Natural killer cell (primary cell): ENCODE data around the gene INTS1. TPM values are rescaled to one million over a fixed set of nuclear protein-coding genes. Genes with fewer than 3 reads are reported as not detected.

Experiments
- ATAC-seq, 3 donors: fragments of 150-1000 bp in 2 of 3; fragments of 200-7000 bp in 1 of 3; cut with Tn5 transposase; 1 replicate in 1 of 3; 2 replicates in 2 of 3; pipeline ENCODE4 v1.10.0; 2021; ENCODE audit warnings: mild to moderate bottlenecking in 2 of 3, moderate library complexity in 2 of 3
- DNase-seq, 2 donors: peaks; one replicate each; pipeline versions ENCODE4 v3.0.0 to v3.0.0-alpha.2; 2013 to 2021; ENCODE audit warnings: mixed read lengths in 1 of 2
- H3K27ac ChIP-seq: one replicate; pipeline ENCODE4 v1.5.1; 2013; ENCODE audit warnings: mild to moderate bottlenecking, low read length
- H3K27me3 ChIP-seq: one replicate; pipeline ENCODE4 v1.6.1; 2013; ENCODE audit warnings: low read length; ENCODE audit not compliant: control insufficient read depth, insufficient read depth
- H3K36me3 ChIP-seq: one replicate; pipeline ENCODE4 v1.6.1; 2013; ENCODE audit warnings: low read length; ENCODE audit not compliant: control insufficient read depth, insufficient read depth
- H3K4me1 ChIP-seq: one replicate; pipeline ENCODE4 v1.6.1; 2013; ENCODE audit warnings: low read length; ENCODE audit not compliant: control insufficient read depth, insufficient read depth
- H3K4me3 ChIP-seq: one replicate; pipeline ENCODE4 v1.5.1; 2013; ENCODE audit warnings: low read length
- H3K9me3 ChIP-seq: one replicate; pipeline ENCODE4 v1.6.1; 2013; ENCODE audit warnings: low read length; ENCODE audit not compliant: control insufficient read depth, insufficient read depth
- H3K27ac Mint-ChIP-seq, 2 donors: one replicate each; pipeline ENCODE4 v1.8.0; 2022; ENCODE audit warnings: mild to moderate bottlenecking in 2 of 2, mixed read lengths in 2 of 2, moderate library complexity in 1 of 2
- H3K27me3 Mint-ChIP-seq, 2 donors: one replicate each; pipeline ENCODE4 v1.8.0; 2022; ENCODE audit warnings: low read depth in 2 of 2, mixed read lengths in 2 of 2
- H3K36me3 Mint-ChIP-seq: one replicate; pipeline ENCODE4 v1.8.0; 2022; ENCODE audit warnings: mixed read lengths
- H3K4me1 Mint-ChIP-seq, 2 donors: one replicate each; pipeline ENCODE4 v1.8.0; 2022; ENCODE audit warnings: mixed read lengths in 2 of 2
- H3K4me3 Mint-ChIP-seq: one replicate; pipeline ENCODE4 v1.8.0; 2022; ENCODE audit warnings: mild to moderate bottlenecking, moderate library complexity, mixed read lengths
- H3K9me3 Mint-ChIP-seq, 2 donors: one replicate each; pipeline ENCODE4 v1.8.0; 2022; ENCODE audit warnings: mixed read lengths in 2 of 2
- CTCF ChIP-seq: fragments of 200-600 bp; IDR thresholded peaks from one replicate; pipeline ENCODE4 v1.8.0; 2022; ENCODE audit warnings: antibody characterized with exemption
- WGBS: methylation state at CpG from one replicate; pipeline ENCODE4 v1.1.7; 2013; ENCODE audit warnings: missing lambda C conversion rate; ENCODE audit not compliant: insufficient coverage; 5-methylcytosine and 5-hydroxymethylcytosine counted together
- intact Hi-C: fragments of 100-400 bp; cut with micrococcal nuclease; formaldehyde crosslinking; loops from one replicate; pipeline ENCODE4 v1.14.2; 2022
- total RNA-seq, 4 donors: library from RNA; stranded (reverse); fragments of 120-200 nt in 1 of 4; gene quantifications; one replicate each; pipeline versions ENCODE4 v1.2.3 to v1.2.4, GENCODE V29; 2013 to 2022

The INTS1 gene
- total RNA-seq, 3 donors from 2014 or later (not counting 1 experiment from before 2014, with no cell fraction given) = 92.7 to 115 (median 111) TPM

GRCh38 chr7:1431634-1432380 is 72.4 kb downstream of the INTS1 start:
- no peak for DNase-seq
- H3K4me1 Mint-ChIP-seq = peaks cover 0 to 10% of the 10 kb centered on the region in 2 donors
- no peak overlapping the region for H3K27ac ChIP-seq
- no peaks in the 10 kb centered on the region for H3K36me3 Mint-ChIP-seq
- peak overlapping the region in 1 of 2 donors; percentile 52 for H3K27ac Mint-ChIP-seq
- no peak overlapping the region for H3K4me3 ChIP-seq
- peaks cover 0 to 4% of the 10 kb centered on the region in 2 donors for H3K27me3 Mint-ChIP-seq
- ATAC-seq = peak in 1 of 3 donors; percentile 6
- H3K9me3 Mint-ChIP-seq = no peaks in the 10 kb centered on the region
- H3K27me3 ChIP-seq = no peaks in the 10 kb centered on the region
- H3K4me3 Mint-ChIP-seq = no peak overlapping the region
- H3K4me1 ChIP-seq = peaks cover 7% of the 10 kb centered on the region
- intact Hi-C loops = loop anchor here (1.0 kb wide), 1 partner anchor 207 kb away; no protein-coding TSS in a partner anchor
- no peak for TF ChIP-seq CTCF
- H3K36me3 ChIP-seq = no peaks in the 10 kb centered on the region
- WGBS = 61% methylated on average over 22 of the region's 22 CpGs
- no peaks in the 10 kb centered on the region for H3K9me3 ChIP-seq

GRCh38 chr7:1431226-1431625 is 73.0 kb downstream of the INTS1 start:
- DNase-seq = no peak
- Histone ChIP-seq H3K27me3 (no peaks in the 10 kb centered on the region), H3K4me3 (no peak overlapping the region), H3K27ac (no peak overlapping the region), H3K4me1 (peaks cover 7% of the 10 kb centered on the region), H3K9me3 (no peaks in the 10 kb centered on the region), H3K36me3 (no peaks in the 10 kb centered on the region)
- intact Hi-C loops = no loop called here
- WGBS = 83% methylated on average over 10 of the region's 10 CpGs
- TF ChIP-seq CTCF = no peak
- Mint-ChIP-seq H3K9me3 (no peaks in the 10 kb centered on the region), H3K27me3 (peaks cover 0 to 4% of the 10 kb centered on the region in 2 donors), H3K36me3 (no peaks in the 10 kb centered on the region), H3K4me1 (peaks cover 0 to 10% of the 10 kb centered on the region in 2 donors), H3K4me3 (no peak overlapping the region), H3K27ac (no peak overlapping the region)
- ATAC-seq = no peak

GRCh38 chr7:1430056-1430845 is 73.9 kb downstream of the INTS1 start:
- no peaks in the 10 kb centered on the region for H3K9me3 ChIP-seq
- WGBS = 88% methylated on average over 32 of the region's 32 CpGs
- H3K27me3 ChIP-seq = no peaks in the 10 kb centered on the region
- Mint-ChIP-seq H3K27ac (no peak overlapping the region), H3K9me3 (no peaks in the 10 kb centered on the region), H3K4me1 (peaks cover 0 to 10% of the 10 kb centered on the region in 2 donors), H3K4me3 (no peak overlapping the region), H3K36me3 (no peaks in the 10 kb centered on the region), H3K27me3 (peaks cover 0 to 4% of the 10 kb centered on the region in 2 donors)
- no peak overlapping the region for H3K4me3 ChIP-seq
- ATAC-seq (no peak), DNase-seq (no peak)
- intact Hi-C loops = no loop called here
- H3K36me3 ChIP-seq = no peaks in the 10 kb centered on the region
- no peak overlapping the region for H3K27ac ChIP-seq
- no peak for TF ChIP-seq CTCF
- peaks cover 7% of the 10 kb centered on the region for H3K4me1 ChIP-seq
